B cell (primary cell): Measurements from ENCODE around the gene B4GALT3. TPM values are rescaled to one million over a fixed set of nuclear protein-coding genes. Genes with fewer than 3 reads are reported as not detected.

Experiments used
- ATAC-seq: fragments of 200-7000 bp; cut with Tn5 transposase; one replicate; pipeline ENCODE4 v1.10.0; 2021; ENCODE audit warnings: low read depth, mild to moderate bottlenecking, moderate number of reproducible peaks, moderate library complexity
- CTCF ChIA-PET: fragments of 350-600 bp; sonication (Branson Sonifier 250); formaldehyde crosslinking; loops from one replicate; lab custom pipeline; 2021; ENCODE audit warnings: antibody characterized with exemption, inconsistent platforms; lab: Charles Lee
- POLR2A ChIA-PET: fragments of 350-600 bp; sonication (Branson Sonifier 250); formaldehyde crosslinking; loops from one replicate; lab custom pipeline; 2021; ENCODE audit warnings: antibody characterized with exemption; lab: Charles Lee
- DNase-seq: peaks from one replicate; pipeline ENCODE4 v3.0.0; 2013
- H2AFZ ChIP-seq: 2 replicates; pipeline ENCODE4 v1.6.1; 2012; ENCODE audit warnings: mild to moderate bottlenecking, low read depth, low read length; ENCODE audit not compliant: insufficient read depth, poor library complexity, severe bottlenecking
- H3K27ac ChIP-seq, 2 donors: 1 replicate in 1 of 2; 2 replicates in 1 of 2; pipeline ENCODE4 v1.5.1; 2012 to 2013; ENCODE audit warnings: low read length in 2 of 2, mild to moderate bottlenecking in 2 of 2, moderate library complexity in 1 of 2
- H3K27me3 ChIP-seq, 4 experiments: fragments of 200-600 bp in 1 of 4; sonication (generic) in 1 of 4; replicated peaks in 1 of 4; 1 replicate in 2 of 4; 2 replicates in 2 of 4; pipeline versions ENCODE4 v1.6.1 to v1.7.0; 2013 to 2016; ENCODE audit warnings: low read length in 3 of 4, mild to moderate bottlenecking in 2 of 4, mixed read lengths in 1 of 4, moderate library complexity in 1 of 4; ENCODE audit not compliant: insufficient read depth in 4 of 4, control insufficient read depth in 3 of 4; ENCODE audit errors: control extremely low read depth in 1 of 4
- H3K36me3 ChIP-seq, 2 experiments: replicated peaks in 1 of 2; 1 replicate in 1 of 2; 2 replicates in 1 of 2; pipeline versions ENCODE4 v1.6.1 to v1.7.1; 2013; ENCODE audit warnings: low read length in 1 of 2; ENCODE audit not compliant: insufficient read depth in 2 of 2, control insufficient read depth in 1 of 2; ENCODE audit errors: control extremely low read depth in 1 of 2, extremely low read depth in 1 of 2
- H3K4me1 ChIP-seq, 2 donors: fragments of 200-600 bp in 1 of 2; sonication (generic) in 1 of 2; 1 replicate in 1 of 2; 2 replicates in 1 of 2; pipeline versions ENCODE4 v1.5.1 to v1.6.1; 2013 to 2017; ENCODE audit warnings: low read length in 2 of 2; ENCODE audit not compliant: control insufficient read depth in 2 of 2, insufficient read depth in 2 of 2
- H3K4me2 ChIP-seq: replicated peaks from 2 replicates; pipeline ENCODE3; 2012; ENCODE audit warnings: mild to moderate bottlenecking, low read depth, low read length; ENCODE audit not compliant: poor library complexity, severe bottlenecking
- H3K4me3 ChIP-seq, 5 experiments: fragments of 200-600 bp in 1 of 5; sonication (generic) in 1 of 5; 1 replicate in 3 of 5; 2 replicates in 2 of 5; pipeline versions ENCODE4 v1.5.1 to v1.7.0; 2011 to 2016; ENCODE audit warnings: low read length in 4 of 5, mild to moderate bottlenecking in 4 of 5, low read depth in 2 of 5, control low read depth in 1 of 5, moderate library complexity in 1 of 5; ENCODE audit not compliant: insufficient read depth in 1 of 5; ENCODE audit errors: control extremely low read depth in 1 of 5, extremely low read depth in 1 of 5
- H3K79me2 ChIP-seq: fragments of 200-600 bp; sonication (generic); one replicate; pipeline ENCODE4 v1.6.0; 2016; ENCODE audit warnings: low read length; ENCODE audit not compliant: control insufficient read depth, insufficient read depth
- H3K9ac ChIP-seq: fragments of 200-600 bp; sonication (generic); 2 replicates; pipeline ENCODE4 v1.6.1; 2017; ENCODE audit warnings: mild to moderate bottlenecking, low read length, moderate library complexity
- H3K9me3 ChIP-seq, 3 donors: one replicate each; pipeline versions ENCODE4 v1.6.1 to v1.7.1; 2013; ENCODE audit warnings: low read length in 2 of 3; ENCODE audit not compliant: control insufficient read depth in 2 of 3, insufficient read depth in 1 of 3; ENCODE audit errors: control extremely low read depth in 1 of 3
- H4K20me1 ChIP-seq: 2 replicates; pipeline ENCODE4 v1.6.0; 2012; ENCODE audit warnings: mild to moderate bottlenecking, low read length; ENCODE audit not compliant: insufficient read depth, control insufficient read depth, poor library complexity, severe bottlenecking
- H3K27ac Mint-ChIP-seq: one replicate; pipeline ENCODE4 v1.8.0; 2021; ENCODE audit warnings: mixed read lengths
- H3K27me3 Mint-ChIP-seq: one replicate; pipeline ENCODE4 v1.8.0; 2021; ENCODE audit warnings: mixed read lengths
- H3K4me1 Mint-ChIP-seq: one replicate; pipeline ENCODE4 v1.8.0; 2021; ENCODE audit warnings: mixed read lengths
- H3K4me3 Mint-ChIP-seq: one replicate; pipeline ENCODE4 v1.8.0; 2021; ENCODE audit warnings: mixed read lengths
- H3K9me3 Mint-ChIP-seq: one replicate; pipeline ENCODE4 v1.8.0; 2022; ENCODE audit warnings: mixed read lengths; ENCODE audit not compliant: insufficient read depth
- EZH2 ChIP-seq: IDR thresholded peaks from 2 replicates; pipeline ENCODE4 v1.6.1; 2012; ENCODE audit warnings: borderline replicate concordance, low read depth, mild to moderate bottlenecking, moderate library complexity, low read length; ENCODE audit not compliant: insufficient read depth, poor library complexity, severe bottlenecking
- WGBS: methylation state at CpG from one replicate; pipeline ENCODE4 v1.1.5; 2013; ENCODE audit warnings: missing lambda C conversion rate; ENCODE audit not compliant: insufficient coverage; 5-methylcytosine and 5-hydroxymethylcytosine counted together
- intact Hi-C: fragments of 100-400 bp; cut with micrococcal nuclease; formaldehyde crosslinking; loops from one replicate; pipeline ENCODE4 v1.10.0; 2022
- polyA plus RNA-seq: library from polyadenylated mRNA; depleted of rRNA; stranded (reverse); fragments of >200 nt; gene quantifications from 2 replicates; pipeline ENCODE4 v1.2.3, GENCODE V29; 2012
- total RNA-seq, 2 donors: library from RNA; stranded (reverse); fragments of 120-200 nt in 1 of 2; gene quantifications; 1 replicate in 1 of 2; 2 replicates in 1 of 2; pipeline versions ENCODE4 v1.2.3 to v1.2.4, GENCODE V29; 2013 to 2022
- TF ChIP-seq, protein P1 (sequence below): fragments of 200-600 bp; IDR thresholded peaks from one replicate; pipeline ENCODE4 v1.8.0; 2022; ENCODE audit warnings: antibody characterized with exemption, mild to moderate bottlenecking

B4GALT3 gene
- total and polyA plus RNA-seq, 2 donors (not counting 1 experiment from before 2014, with no cell fraction given): 37.6 to 59.6 TPM

DNA sequence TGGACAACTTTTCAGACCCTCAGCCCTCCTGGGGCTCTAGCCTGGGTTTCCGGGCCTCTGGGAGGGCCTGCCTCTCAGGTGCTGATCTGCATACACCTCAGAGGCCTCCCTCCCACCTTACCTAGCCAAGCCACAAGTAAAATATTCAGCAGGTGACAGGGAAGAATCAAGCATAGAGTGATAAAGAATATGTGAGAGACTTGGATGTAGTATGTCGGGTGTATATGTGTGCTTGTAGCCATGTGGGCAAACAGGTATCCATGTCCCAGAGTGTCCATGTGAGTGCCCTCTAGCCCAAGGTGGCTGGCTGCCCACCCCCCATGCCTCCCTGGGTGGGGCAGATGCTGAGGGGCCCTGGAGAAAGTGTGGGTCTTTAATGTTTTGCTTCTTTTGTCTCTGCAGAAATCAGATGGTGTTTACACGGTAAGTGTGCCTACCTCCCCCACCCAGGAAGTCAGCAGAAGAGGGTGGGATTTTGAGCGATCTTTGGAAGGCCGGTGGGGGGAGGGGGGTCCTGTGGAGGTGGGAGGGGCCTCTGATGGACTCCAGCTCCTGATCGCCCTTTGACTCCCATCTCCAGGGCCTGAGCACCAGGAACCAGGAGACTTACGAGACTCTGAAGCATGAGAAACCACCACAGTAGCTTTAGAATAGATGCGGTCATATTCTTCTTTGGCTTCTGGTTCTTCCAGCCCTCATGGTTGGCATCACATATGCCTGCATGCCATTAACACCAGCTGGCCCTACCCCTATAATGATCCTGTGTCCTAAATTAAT, 41.2 kb upstream of the B4GALT3 start:
- H3K4me3 Mint-ChIP-seq: no peak overlapping the region
- no peaks in the 10 kb centered on the region for H4K20me1 ChIP-seq
- TF ChIP-seq, protein P1, sequence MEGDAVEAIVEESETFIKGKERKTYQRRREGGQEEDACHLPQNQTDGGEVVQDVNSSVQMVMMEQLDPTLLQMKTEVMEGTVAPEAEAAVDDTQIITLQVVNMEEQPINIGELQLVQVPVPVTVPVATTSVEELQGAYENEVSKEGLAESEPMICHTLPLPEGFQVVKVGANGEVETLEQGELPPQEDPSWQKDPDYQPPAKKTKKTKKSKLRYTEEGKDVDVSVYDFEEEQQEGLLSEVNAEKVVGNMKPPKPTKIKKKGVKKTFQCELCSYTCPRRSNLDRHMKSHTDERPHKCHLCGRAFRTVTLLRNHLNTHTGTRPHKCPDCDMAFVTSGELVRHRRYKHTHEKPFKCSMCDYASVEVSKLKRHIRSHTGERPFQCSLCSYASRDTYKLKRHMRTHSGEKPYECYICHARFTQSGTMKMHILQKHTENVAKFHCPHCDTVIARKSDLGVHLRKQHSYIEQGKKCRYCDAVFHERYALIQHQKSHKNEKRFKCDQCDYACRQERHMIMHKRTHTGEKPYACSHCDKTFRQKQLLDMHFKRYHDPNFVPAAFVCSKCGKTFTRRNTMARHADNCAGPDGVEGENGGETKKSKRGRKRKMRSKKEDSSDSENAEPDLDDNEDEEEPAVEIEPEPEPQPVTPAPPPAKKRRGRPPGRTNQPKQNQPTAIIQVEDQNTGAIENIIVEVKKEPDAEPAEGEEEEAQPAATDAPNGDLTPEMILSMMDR: no peak

DNA sequence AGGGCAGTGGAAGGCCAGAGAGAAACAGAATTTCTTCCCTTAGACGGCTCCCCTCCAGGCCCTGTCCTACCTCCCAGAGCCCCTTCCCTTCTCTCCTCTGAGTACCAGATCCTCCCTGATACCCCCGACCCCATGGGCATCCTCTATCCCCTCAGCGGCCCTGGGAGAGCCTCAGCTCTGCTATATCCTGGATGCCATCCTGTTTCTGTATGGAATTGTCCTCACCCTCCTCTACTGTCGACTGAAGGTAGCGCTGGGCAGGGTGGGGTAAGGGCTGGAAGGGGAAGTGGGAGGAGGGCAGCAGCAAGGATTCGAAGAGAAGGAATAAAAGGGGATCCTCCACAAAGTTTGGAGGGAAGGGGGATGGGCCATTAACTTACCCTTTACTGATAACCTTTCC, 40.5 kb upstream of the B4GALT3 start:
- intact Hi-C loops: no loop called here
- WGBS: 82% methylated on average over 2 of the region's 6 CpGs
- Histone ChIP-seq H3K9ac (no peak overlapping the region), H3K4me2 (no peak overlapping the region), H3K36me3 (peaks cover 5 to 18% of the 10 kb centered on the region in 2 experiments), H3K9me3 (no peaks in the 10 kb centered on the region), H3K79me2 (no peaks in the 10 kb centered on the region), H3K27me3 (peaks cover 0 to 35% (median 24%) of the 10 kb centered on the region in 4 experiments), H3K4me3 (no peak overlapping the region), H3K27ac (no peak overlapping the region), H2AFZ (no peak overlapping the region), H4K20me1 (no peaks in the 10 kb centered on the region), H3K4me1 (peaks cover 15 to 26% of the 10 kb centered on the region in 2 donors)
- POLR2A ChIA-PET: interaction anchor here (0.6 kb wide), 2 partner anchors 99 to 428 kb away, joined by 3 read pairs; no protein-coding TSS in a partner anchor
- CTCF ChIA-PET: no interaction called here
- ATAC-seq (no peak), DNase-seq (no peak)
- TF ChIP-seq, protein P1: no peak
- TF ChIP-seq EZH2: no peak
- Mint-ChIP-seq H3K4me1 (peaks cover 27% of the 10 kb centered on the region), H3K4me3 (no peak overlapping the region), H3K27ac (no peak overlapping the region), H3K9me3 (no peaks in the 10 kb centered on the region), H3K27me3 (peaks cover 37% of the 10 kb centered on the region)

More for the DNA sequence above, 41.2 kb upstream of the B4GALT3 start:
- peaks cover 43% of the 10 kb centered on the region for H3K27me3 Mint-ChIP-seq
- WGBS: 92% methylated on average over 5 of the region's 8 CpGs
- DNase-seq: peak; percentile 24
- no peak overlapping the region for H3K27ac Mint-ChIP-seq
- Histone ChIP-seq H3K9ac (no peak overlapping the region), H3K27me3 (peaks cover 0 to 42% (median 29%) of the 10 kb centered on the region in 4 experiments), H2AFZ (no peak overlapping the region), H3K79me2 (no peaks in the 10 kb centered on the region), H3K9me3 (no peaks in the 10 kb centered on the region), H3K4me2 (no peak overlapping the region), H3K27ac (no peak overlapping the region), H3K4me1 (peaks cover 15 to 26% of the 10 kb centered on the region in 2 donors), H3K36me3 (peaks cover 2 to 11% of the 10 kb centered on the region in 2 experiments), H3K4me3 (no peak overlapping the region)
- no peaks in the 10 kb centered on the region for H3K9me3 Mint-ChIP-seq
- no peak for ATAC-seq
- intact Hi-C loops: no loop called here
- CTCF ChIA-PET: interaction anchor here (1.2 to 1.5 kb wide), 2 partner anchors 14 to 163 kb away, joined by 3 to 7 read pairs; no protein-coding TSS in a partner anchor
- H3K4me1 Mint-ChIP-seq: peaks cover 27% of the 10 kb centered on the region
- POLR2A ChIA-PET: no interaction called here
